Lung (tissue), 12 donors: ENCODE data around the gene RER1. TPM values are rescaled to one million over a fixed set of nuclear protein-coding genes. Genes with fewer than 3 reads are reported as not detected.

ENCODE experiments used
- ATAC-seq: fragments of 200-7000 bp; cut with Tn5 transposase; one replicate; pipeline ENCODE4 v1.9.1; 2020; ENCODE audit warnings: moderate number of reproducible peaks; ENCODE audit not compliant: insufficient read depth, low FRiP score
- DNase-seq, 3 donors: peaks; one replicate each; pipeline ENCODE4 v3.0.0-alpha.2; 2013 to 2017
- H3K27ac ChIP-seq, 2 donors: one replicate each; pipeline ENCODE4 v1.5.1; 2013; ENCODE audit warnings: mild to moderate bottlenecking in 2 of 2, moderate library complexity in 2 of 2, control low read depth in 1 of 2, inconsistent platforms in 1 of 2, low read depth in 1 of 2, low read length in 1 of 2
- H3K27me3 ChIP-seq, 3 donors: one replicate each; pipeline ENCODE4 v1.5.1; 2013; ENCODE audit warnings: low read length in 2 of 3; ENCODE audit not compliant: control insufficient read depth in 3 of 3, insufficient read depth in 3 of 3
- H3K36me3 ChIP-seq, 4 donors: one replicate each; pipeline ENCODE4 v1.5.1; 2013; ENCODE audit warnings: low read length in 4 of 4, mild to moderate bottlenecking in 1 of 4, moderate library complexity in 1 of 4; ENCODE audit not compliant: control insufficient read depth in 4 of 4, insufficient read depth in 4 of 4
- H3K4me1 ChIP-seq, 5 donors: one replicate each; pipeline ENCODE4 v1.5.1; 2013; ENCODE audit warnings: low read length in 5 of 5, mild to moderate bottlenecking in 2 of 5, moderate library complexity in 1 of 5; ENCODE audit not compliant: control insufficient read depth in 5 of 5, insufficient read depth in 5 of 5
- H3K4me3 ChIP-seq: one replicate; pipeline ENCODE4 v1.5.1; 2013; ENCODE audit warnings: mild to moderate bottlenecking, control low read depth, moderate library complexity
- H3K9ac ChIP-seq, 2 donors: one replicate each; pipeline ENCODE4 v1.5.1; 2013; ENCODE audit warnings: low read length in 2 of 2, control low read depth in 1 of 2; ENCODE audit not compliant: insufficient read depth in 1 of 2
- H3K9me3 ChIP-seq, 4 donors: one replicate each; pipeline ENCODE4 v1.5.1; 2013; ENCODE audit warnings: low read length in 3 of 4, mild to moderate bottlenecking in 1 of 4, moderate library complexity in 1 of 4; ENCODE audit not compliant: control insufficient read depth in 4 of 4, insufficient read depth in 3 of 4
- CTCF ChIP-seq: IDR thresholded peaks from 2 replicates; pipeline ENCODE4 v1.5.1; 2012; ENCODE audit warnings: mild to moderate bottlenecking; ENCODE audit errors: control extremely low read depth, extremely low read depth
- WGBS, 2 donors: extraction: QIAGEN DNeasy Blood & Tissue Kit; methylation state at CpG; one replicate each; pipeline ENCODE4 v1.1.7; 2013; 5-methylcytosine and 5-hydroxymethylcytosine counted together
- polyA plus RNA-seq, 2 donors: library from polyadenylated mRNA; stranded (reverse); fragments of 200-250 nt; gene quantifications; one replicate each; pipeline ENCODE4 v1.2.1, GENCODE V29; 2013
- total RNA-seq, 2 donors: library from RNA; depleted of rRNA in 1 of 2; stranded (reverse); fragments of >200 nt in 1 of 2; gene quantifications; one replicate each; pipeline ENCODE4 v1.2.1, GENCODE V29; 2014 to 2021
- donor health status: control.
- donor health status: control.
- donor health status: Bipolar disorder and iron deficiency.
- donor health status: healthy.
- donor health status: DM: yes; HTN: yes; CAD: no.

The RER1 gene
- total and polyA plus RNA-seq, 4 donors, result 71.7 to 134 (median 87.9) TPM

GRCh38 chr1:2399890-2400575 lies 8.4 kb downstream of the RER1 start:
- Histone ChIP-seq H3K9ac (no peak overlapping the region), H3K9me3 (no peaks in the 10 kb centered on the region), H3K36me3 (peaks cover 20 to 73% (median 38%) of the 10 kb centered on the region in 4 donors), H3K4me1 (peaks cover 0 to 4% (median 0%) of the 10 kb centered on the region in 5 donors), H3K27ac (no peak overlapping the region), H3K4me3 (no peak overlapping the region), H3K27me3 (no peaks in the 10 kb centered on the region)
- TF ChIP-seq CTCF, result no peak
- 91 to 94% methylated on average over 22 of the region's 22 CpGs for WGBS, 2 donors
- ATAC-seq (no peak), DNase-seq (no peak)

GRCh38 chr1:2400576-2400909 lies 8.9 kb downstream of the RER1 start:
- ATAC-seq (no peak), DNase-seq (no peak)
- Histone ChIP-seq H3K36me3 (peaks cover 20 to 75% (median 40%) of the 10 kb centered on the region in 4 donors), H3K27me3 (no peaks in the 10 kb centered on the region), H3K27ac (no peak overlapping the region), H3K9ac (no peak overlapping the region), H3K9me3 (no peaks in the 10 kb centered on the region), H3K4me1 (peaks cover 0 to 4% (median 0%) of the 10 kb centered on the region in 5 donors), H3K4me3 (no peak overlapping the region)
- WGBS, 2 donors, result 87 to 89% methylated on average over 10 of the region's 10 CpGs
- TF ChIP-seq CTCF, result no peak

GRCh38 chr1:2400950-2401649 lies 9.5 kb downstream of the RER1 start:
- Histone ChIP-seq H3K4me3 (no peak overlapping the region), H3K4me1 (peaks cover 0 to 4% (median 0%) of the 10 kb centered on the region in 5 donors), H3K36me3 (peaks cover 20 to 75% (median 38%) of the 10 kb centered on the region in 4 donors), H3K9me3 (no peaks in the 10 kb centered on the region), H3K27ac (no peak overlapping the region), H3K9ac (no peak overlapping the region), H3K27me3 (no peaks in the 10 kb centered on the region)
- 85 to 86% methylated on average over 14 of the region's 14 CpGs for WGBS, 2 donors
- no peak for ATAC-seq
- DNase-seq, result no peak
- TF ChIP-seq CTCF, result no peak
